ENCODE results near the gene USP48.
A peak's percentile ranks its signal among the peaks of the same experiment; 100 is the strongest.

The USP48 gene

GRCh38 chr1:21667348-21668231 lies 115.4 kb downstream of the USP48 start:
- DNase-seq: no peak

GRCh38 chr1:21666576-21667320 lies 116.2 kb downstream of the USP48 start:
- no peak for DNase-seq

GRCh38 chr1:21665711-21666575 lies 117.0 kb downstream of the USP48 start:
- DNase-seq: no peak

- DNase-seq: no peak
These were observed 118.0 kb downstream of the USP48 start for GRCh38 chr1:21664806-21665588.

- no peak for DNase-seq
These were observed 118.8 kb downstream of the USP48 start for GRCh38 chr1:21663951-21664805.

- no peak for DNase-seq
These were observed 119.5 kb downstream of the USP48 start for GRCh38 chr1:21663248-21663950.

GRCh38 chr1:21662426-21663247 lies 120.3 kb downstream of the USP48 start:
- DNase-seq: no peak

- DNase-seq: no peak
These were observed 121.1 kb downstream of the USP48 start for GRCh38 chr1:21661886-21662285.

- DNase-seq: no peak
These were observed 123.0 kb downstream of the USP48 start for GRCh38 chr1:21659924-21660326.

- peak; percentile 81 for DNase-seq
These were observed 123.6 kb downstream of the USP48 start for GRCh38 chr1:21659099-21659923.

GRCh38 chr1:21657456-21658190 lies 125.3 kb downstream of the USP48 start:
- no peak for DNase-seq

GRCh38 chr1:21655748-21656147 lies 127.2 kb downstream of the USP48 start:
- no peak for DNase-seq

- DNase-seq: no peak
These were observed 127.7 kb downstream of the USP48 start for GRCh38 chr1:21655259-21655658.

GRCh38 chr1:21654209-21654608 lies 128.7 kb downstream of the USP48 start:
- DNase-seq: no peak

- DNase-seq: no peak
These were observed 129.2 kb downstream of the USP48 start for GRCh38 chr1:21653744-21654100.

GRCh38 chr1:21652937-21653743 lies 129.8 kb downstream of the USP48 start:
- no peak for DNase-seq
